ENCODE results near the gene ADAMTSL2.

GRCh38 chr9:133576875-133577736, 42.6 kb downstream of the ADAMTSL2 start:
- TF ChIP-seq TAF1 (conservative IDR thresholded peaks at IDR 0.05) (no peak), CTCF (IDR thresholded peaks at IDR 0.05; ENCODE audit: low read depth, low read length, missing input control) (no peak)
